ELF-1 (cell line): ENCODE measurements around the gene PTCSC3.

Experiments used
- DNase-seq: peaks from one replicate; pipeline ENCODE4 v3.0.0-alpha.2; 2016; ENCODE audit warnings: low read depth, low spot score

The PTCSC3 gene

DNA sequence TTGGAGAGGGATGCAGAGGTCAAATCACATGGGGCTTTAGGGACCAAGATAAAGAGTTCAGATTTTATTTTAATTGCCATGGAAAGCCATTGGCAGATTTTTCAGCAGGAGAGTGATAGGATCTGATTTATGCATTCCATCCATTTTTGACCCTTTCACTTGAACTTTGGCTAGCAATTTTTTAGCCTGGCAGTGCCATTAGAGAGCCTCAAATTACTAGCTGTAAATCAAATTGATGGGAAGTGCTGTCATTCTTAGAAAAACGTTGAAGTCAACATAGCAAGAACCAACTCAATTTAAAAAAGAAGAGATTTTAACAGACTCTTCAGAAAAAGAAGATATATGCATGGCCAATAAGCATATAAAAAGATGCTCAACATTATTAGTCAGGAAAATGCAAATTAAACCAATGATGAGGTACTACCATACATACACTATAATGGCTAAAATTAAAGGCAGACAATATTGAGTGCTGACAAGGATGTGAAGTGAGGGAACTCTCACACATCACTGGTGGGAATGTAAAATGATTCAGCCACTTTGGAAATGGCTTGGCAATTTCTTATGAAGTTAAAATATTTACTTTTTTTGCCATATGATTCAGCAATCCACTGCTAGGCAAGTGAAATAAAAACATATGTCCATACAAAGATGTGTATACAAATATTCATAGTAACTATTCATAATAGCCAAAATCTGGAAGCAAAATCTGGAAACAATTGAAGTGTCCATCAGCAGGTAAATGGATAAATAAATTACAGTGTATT, 89.7 kb downstream of the PTCSC3 start:
- DNase-seq, result no peak

DNA sequence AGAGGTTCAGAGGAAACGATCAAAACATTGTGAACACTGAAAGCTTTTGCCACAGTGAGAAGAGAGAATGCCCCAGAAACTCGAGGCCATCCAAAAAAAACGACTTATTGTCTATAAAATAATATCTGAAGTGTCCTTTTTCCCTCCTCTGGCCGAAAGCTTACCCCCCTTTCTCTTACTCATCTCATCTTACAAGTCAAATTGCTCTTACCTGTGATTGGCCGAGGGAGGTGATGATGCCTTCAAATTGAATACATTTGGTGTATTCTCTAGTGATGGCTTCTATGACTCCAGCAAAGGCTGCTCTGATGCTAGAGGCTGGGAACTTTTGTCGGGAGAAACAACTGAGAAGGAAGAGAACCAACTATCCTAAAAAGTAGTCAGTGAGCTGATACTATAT, 90.7 kb downstream of the PTCSC3 start:
- no peak for DNase-seq
